Kidney (tissue), 14 donors: ENCODE data around the gene REC114. TPM values are rescaled to one million over a fixed set of nuclear protein-coding genes. Genes with fewer than 3 reads are reported as not detected.
"Not testable (repeated sequence)": the region's sequence is repeated elsewhere in the genome, so short reads cannot be mapped to it uniquely, and the experiment has no call there.

Experiments used
- DNase-seq, 5 donors: peaks; one replicate each; pipeline ENCODE4 v3.0.0-alpha.2; 2013 to 2020
- FAIRE-seq: peaks from 2 replicates; lab custom pipeline; 2012; peaks lifted over from hg19 to GRCh38; lab: Jason Lieb, UNC
- H3K27ac ChIP-seq, 2 donors: one replicate each; pipeline ENCODE4 v1.7.0; 2013; ENCODE audit warnings: low read depth in 2 of 2, low read length in 2 of 2, inconsistent platforms in 1 of 2
- H3K27me3 ChIP-seq: one replicate; pipeline ENCODE4 v1.7.1; 2013; ENCODE audit warnings: low read length, inconsistent platforms; ENCODE audit not compliant: control insufficient read depth, insufficient read depth
- H3K36me3 ChIP-seq, 3 donors: one replicate each; pipeline versions ENCODE4 v1.7.0 to v1.7.1; 2013; ENCODE audit warnings: low read length in 3 of 3, control low read depth in 1 of 3, inconsistent platforms in 1 of 3; ENCODE audit not compliant: insufficient read depth in 3 of 3, control insufficient read depth in 2 of 3
- H3K4me1 ChIP-seq, 3 donors: one replicate each; pipeline versions ENCODE4 v1.7.0 to v1.7.1; 2013; ENCODE audit warnings: low read length in 3 of 3, inconsistent platforms in 1 of 3, low read depth in 1 of 3; ENCODE audit not compliant: control insufficient read depth in 2 of 3, insufficient read depth in 2 of 3
- H3K4me3 ChIP-seq, 3 donors: one replicate each; pipeline versions ENCODE4 v1.7.0 to v1.8.1; 2013; ENCODE audit warnings: low read length in 3 of 3, control low read depth in 1 of 3, inconsistent platforms in 1 of 3
- H3K9ac ChIP-seq, 3 donors: one replicate each; pipeline versions ENCODE4 v1.7.0 to v1.7.1; 2013; ENCODE audit warnings: low read length in 3 of 3, control low read depth in 1 of 3, inconsistent platforms in 1 of 3
- H3K9me3 ChIP-seq, 3 donors: one replicate each; pipeline versions ENCODE4 v1.7.0 to v1.7.1; 2013; ENCODE audit warnings: low read length in 3 of 3, control low read depth in 1 of 3, inconsistent platforms in 1 of 3; ENCODE audit not compliant: control insufficient read depth in 2 of 3, insufficient read depth in 1 of 3
- intact Hi-C: fragments of 100-400 bp; cut with DNase I; formaldehyde crosslinking; loops from one replicate; pipeline ENCODE4 v1.11.1; 2022
- polyA plus RNA-seq: library from polyadenylated mRNA; stranded (reverse); fragments of 350-450 nt; fragmentation: Illumina TruSeq; extraction: RNeasy Lipid Tissue Mini Kit (QIAGEN cat#74804); gene quantifications from one replicate; pipeline ENCODE4 v1.2.3, GENCODE V29; 2014; ENCODE audit warnings: low read depth, low replicate concordance; ENCODE audit not compliant: insufficient read depth
- total RNA-seq: library from RNA; stranded (reverse); fragmentation: NEBNext Ultra II Directional; extraction: Animal tissue kit (Norgen Biotek cat#: 25700); gene quantifications from one replicate; pipeline ENCODE4 v1.2.1, GENCODE V29; 2021
- TF ChIP-seq, protein P1 (sequence below): IDR thresholded peaks from 3 replicates; pipeline ENCODE4 v1.5.1; 2012; ENCODE audit warnings: mild to moderate bottlenecking, moderate library complexity, borderline replicate concordance; ENCODE audit not compliant: insufficient read depth; ENCODE audit errors: extremely low read depth
- donor health status: control.
- donor health status: control.
- donor health status: control.
- donor health status: control.
- donor health status: control.
- donor health status: DM: yes; HTN: yes; CAD: no.
- donor health status: Normal renal cell carcinoma (clear cell type).

The REC114 gene
- total and polyA plus RNA-seq, 2 donors from 2014 or later = not detected

DNA sequence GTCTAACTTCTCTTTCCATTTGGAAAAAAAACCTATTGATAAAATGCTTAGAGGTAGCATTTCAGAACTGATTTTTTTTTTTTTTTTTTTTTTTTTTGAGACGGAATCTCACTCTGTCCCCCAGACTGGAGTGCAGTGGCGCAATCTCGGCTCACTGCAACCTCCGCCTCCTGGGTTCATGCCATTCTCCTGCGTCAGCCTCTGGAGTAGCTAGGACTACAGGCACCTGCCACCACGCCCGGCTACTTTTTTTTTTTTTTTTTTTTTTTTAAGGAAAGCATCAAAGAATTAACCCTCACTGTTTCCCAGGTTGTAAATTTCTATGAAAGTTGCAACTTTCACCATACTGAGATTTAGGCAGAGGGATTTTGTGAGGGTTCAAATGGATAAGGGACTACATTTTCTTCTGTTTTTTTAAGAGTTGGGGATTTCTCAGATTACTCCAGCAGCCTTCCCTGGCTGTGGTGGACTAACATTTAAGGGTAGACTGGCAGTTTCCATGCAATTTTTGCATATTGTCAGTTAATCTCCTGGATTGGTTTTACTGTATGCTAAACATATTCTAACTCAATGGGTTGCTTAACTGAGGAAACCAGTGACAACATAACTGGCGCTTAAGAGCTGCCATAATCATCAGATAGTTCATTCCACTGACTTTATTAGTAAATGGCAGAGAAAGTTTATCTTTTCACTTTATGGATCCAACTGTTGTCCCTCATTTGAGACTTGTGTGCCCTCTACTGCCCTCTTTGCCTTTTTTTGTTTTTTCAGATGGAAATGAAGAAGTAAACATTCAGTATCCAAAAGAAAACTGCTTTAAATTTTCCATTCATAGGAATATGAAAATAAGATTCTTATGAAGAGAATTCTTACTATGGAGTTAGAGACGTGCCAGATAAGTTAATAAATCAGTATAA is 96.5 kb downstream of the REC114 start:
- DNase-seq (no peak), FAIRE-seq (no peak)
- Histone ChIP-seq H3K36me3 (no peaks in the 10 kb centered on the region), H3K9me3 (no peaks in the 10 kb centered on the region), H3K4me3 (no peak overlapping the region), H3K27me3 (no peaks in the 10 kb centered on the region), H3K27ac (no peak overlapping the region), H3K9ac (no peak overlapping the region), H3K4me1 (no peaks in the 10 kb centered on the region)
- TF ChIP-seq, protein P1, sequence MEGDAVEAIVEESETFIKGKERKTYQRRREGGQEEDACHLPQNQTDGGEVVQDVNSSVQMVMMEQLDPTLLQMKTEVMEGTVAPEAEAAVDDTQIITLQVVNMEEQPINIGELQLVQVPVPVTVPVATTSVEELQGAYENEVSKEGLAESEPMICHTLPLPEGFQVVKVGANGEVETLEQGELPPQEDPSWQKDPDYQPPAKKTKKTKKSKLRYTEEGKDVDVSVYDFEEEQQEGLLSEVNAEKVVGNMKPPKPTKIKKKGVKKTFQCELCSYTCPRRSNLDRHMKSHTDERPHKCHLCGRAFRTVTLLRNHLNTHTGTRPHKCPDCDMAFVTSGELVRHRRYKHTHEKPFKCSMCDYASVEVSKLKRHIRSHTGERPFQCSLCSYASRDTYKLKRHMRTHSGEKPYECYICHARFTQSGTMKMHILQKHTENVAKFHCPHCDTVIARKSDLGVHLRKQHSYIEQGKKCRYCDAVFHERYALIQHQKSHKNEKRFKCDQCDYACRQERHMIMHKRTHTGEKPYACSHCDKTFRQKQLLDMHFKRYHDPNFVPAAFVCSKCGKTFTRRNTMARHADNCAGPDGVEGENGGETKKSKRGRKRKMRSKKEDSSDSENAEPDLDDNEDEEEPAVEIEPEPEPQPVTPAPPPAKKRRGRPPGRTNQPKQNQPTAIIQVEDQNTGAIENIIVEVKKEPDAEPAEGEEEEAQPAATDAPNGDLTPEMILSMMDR = no peak
- intact Hi-C loops = no loop called here

DNA sequence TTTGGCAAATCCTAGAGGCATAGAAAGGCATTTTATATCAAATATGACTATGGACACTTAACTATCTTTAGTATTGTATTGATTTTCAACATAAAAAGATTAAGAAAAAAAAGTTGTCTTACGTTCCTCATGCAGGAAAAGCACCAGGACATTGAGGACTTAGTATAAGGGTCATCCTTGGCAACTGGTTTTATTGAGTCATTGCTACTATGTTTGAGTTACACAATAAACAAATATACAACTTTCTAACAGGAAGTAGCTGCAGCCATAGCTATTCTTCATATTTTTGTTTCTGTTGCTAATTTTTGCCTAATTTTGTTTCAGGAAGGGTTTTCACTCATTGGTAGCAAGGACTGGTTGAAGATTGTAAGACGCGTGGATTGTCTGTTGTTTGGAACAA is 97.2 kb downstream of the REC114 start:
- Histone ChIP-seq H3K9ac (no peak overlapping the region), H3K9me3 (no peaks in the 10 kb centered on the region), H3K27me3 (no peaks in the 10 kb centered on the region), H3K4me1 (no peaks in the 10 kb centered on the region), H3K27ac (no peak overlapping the region), H3K36me3 (no peaks in the 10 kb centered on the region), H3K4me3 (no peak overlapping the region)
- DNase-seq = no peak
- TF ChIP-seq, protein P1 = no peak
- FAIRE-seq = no peak
- intact Hi-C loops = no loop called here

DNA sequence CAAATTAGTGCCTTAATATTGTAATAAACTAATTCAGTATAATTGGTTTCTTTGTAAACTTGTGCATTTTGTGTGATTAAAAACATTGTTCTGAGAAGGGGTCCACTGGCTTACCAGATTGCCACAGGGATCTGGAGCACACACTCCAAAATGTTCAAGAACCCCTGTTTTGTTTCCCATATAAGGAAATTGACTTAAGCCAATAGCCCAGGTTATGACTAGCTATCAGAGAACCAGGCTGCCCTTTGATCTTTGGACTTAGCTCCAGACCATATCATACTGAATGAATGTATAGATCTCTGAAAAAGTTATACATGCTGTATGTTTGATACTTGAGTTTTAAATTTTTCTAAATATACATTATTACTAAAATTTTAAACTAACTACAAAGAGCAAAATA is 98.5 kb downstream of the REC114 start:
- TF ChIP-seq, protein P1 = no peak
- H3K4me1 ChIP-seq = no peaks in the 10 kb centered on the region
- intact Hi-C loops = no loop called here
- no peaks in the 10 kb centered on the region for H3K9me3 ChIP-seq
- H3K36me3 ChIP-seq = no peaks in the 10 kb centered on the region
- no peaks in the 10 kb centered on the region for H3K27me3 ChIP-seq
- FAIRE-seq (no peak), DNase-seq (no peak)
- no peak overlapping the region for H3K27ac ChIP-seq
- H3K4me3 ChIP-seq = no peak overlapping the region
- H3K9ac ChIP-seq = no peak overlapping the region

DNA sequence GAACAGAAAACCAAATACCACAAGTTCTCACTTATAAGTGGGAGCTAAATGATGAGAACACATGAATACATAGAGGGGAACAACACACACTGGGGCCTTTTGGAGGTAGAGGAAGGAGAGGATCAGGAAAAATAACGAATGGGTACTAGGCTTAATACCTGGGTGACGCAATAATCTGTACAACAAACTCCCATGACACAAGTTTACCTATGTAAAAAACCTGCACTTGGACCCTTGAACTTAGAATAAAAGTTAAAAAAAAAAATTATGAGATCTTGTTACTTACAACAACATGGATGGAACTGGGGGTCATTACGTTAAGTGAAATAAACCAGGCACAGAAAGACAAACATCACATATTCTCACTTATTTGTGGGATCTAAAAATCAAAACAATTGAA is 106.0 kb downstream of the REC114 start:
- FAIRE-seq, H3K27ac ChIP-seq, H3K9ac ChIP-seq, intact Hi-C loops, H3K4me3 ChIP-seq, H3K4me1 ChIP-seq, DNase-seq, H3K27me3 ChIP-seq, H3K9me3 ChIP-seq, H3K36me3 ChIP-seq: not testable (repeated sequence)
